ENCODE data around the gene TECPR2.
"Not testable (repeated sequence)": the region's sequence is repeated elsewhere in the genome, so short reads cannot be mapped to it uniquely, and the experiment has no call there.

The TECPR2 gene

GRCh38 chr14:102532204-102532658 lies 169.5 kb downstream of the TECPR2 start:
- no peak for DNase-seq (ENCODE audit: low spot score)

- no peak for DNase-seq (ENCODE audit: low spot score)
Observed at GRCh38 chr14:102537981-102538601, 175.3 kb downstream of the TECPR2 start.

- DNase-seq (ENCODE audit: low spot score) = no peak
Observed at GRCh38 chr14:102538602-102539543, 176.1 kb downstream of the TECPR2 start.

GRCh38 chr14:102539544-102540314 lies 177.0 kb downstream of the TECPR2 start:
- DNase-seq (ENCODE audit: low spot score) = peak; percentile 67

GRCh38 chr14:102540315-102541028 lies 177.7 kb downstream of the TECPR2 start:
- no peak for DNase-seq (ENCODE audit: low spot score)

- DNase-seq (ENCODE audit: low spot score) = not testable (repeated sequence)
Observed at GRCh38 chr14:102541029-102541491, 178.3 kb downstream of the TECPR2 start.

GRCh38 chr14:102541771-102542170 lies 179.0 kb downstream of the TECPR2 start:
- no peak for DNase-seq (ENCODE audit: low spot score)

GRCh38 chr14:102544046-102544746 lies 181.5 kb downstream of the TECPR2 start:
- no peak for DNase-seq (ENCODE audit: low spot score)

- DNase-seq (ENCODE audit: low spot score) = no peak
Observed at GRCh38 chr14:102544747-102545460, 182.2 kb downstream of the TECPR2 start.

GRCh38 chr14:102545461-102546265 lies 182.9 kb downstream of the TECPR2 start:
- DNase-seq (ENCODE audit: low spot score) = peak; percentile 27

- DNase-seq (ENCODE audit: low spot score) = no peak
Observed at GRCh38 chr14:102548616-102549240, 186.0 kb downstream of the TECPR2 start.

GRCh38 chr14:102550927-102551401 lies 188.2 kb downstream of the TECPR2 start:
- not testable (repeated sequence) for DNase-seq (ENCODE audit: low spot score)
